ENCODE data around the gene NBL1.

GRCh38 chr1:19630720-19631395 is 13.3 kb upstream of the NBL1 start:
- TF ChIP-seq POLR2AphosphoS5 (IDR thresholded peaks at IDR 0.05; ENCODE audit: low read depth, low read length) (no peak), POLR2A (IDR thresholded peaks at IDR 0.05; ENCODE audit: low read depth, low read length) (no peak)
